SW480 (cell line): ENCODE data around the gene SELENON.

Source experiments
- DNase-seq: peaks from one replicate; pipeline ENCODE4 v3.0.0-alpha.2; 2016; ENCODE audit warnings: low spot score

Gene SELENON

GRCh38 chr1:25810341-25811299 is 10.6 kb downstream of the SELENON start:
- peak; percentile 35 for DNase-seq

- no peak for DNase-seq
These were observed 11.5 kb downstream of the SELENON start for GRCh38 chr1:25811384-25812082.

- no peak for DNase-seq
These were observed 13.2 kb downstream of the SELENON start for GRCh38 chr1:25813071-25813733.

GRCh38 chr1:25813734-25814471 is 13.9 kb downstream of the SELENON start:
- DNase-seq, result no peak

- no peak for DNase-seq
These were observed 14.6 kb downstream of the SELENON start for GRCh38 chr1:25814549-25815087.

GRCh38 chr1:25815208-25816111 is 15.5 kb downstream of the SELENON start:
- no peak for DNase-seq

- no peak for DNase-seq
These were observed 16.2 kb downstream of the SELENON start for GRCh38 chr1:25816112-25816718.

GRCh38 chr1:25817840-25818501 is 18.0 kb downstream of the SELENON start:
- no peak for DNase-seq

GRCh38 chr1:25818569-25818968 is 18.6 kb downstream of the SELENON start:
- DNase-seq, result no peak

GRCh38 chr1:25819491-25820246 is 19.7 kb downstream of the SELENON start, which contains the start of gene MTFR1L:
TSS of gene MTFR1L (plus strand) at chr1:25819954. CDS start at chr1:25823105, 3,151 bp downstream.
- peak; percentile 82 for DNase-seq

GRCh38 chr1:25820247-25821111 is 20.5 kb downstream of the SELENON start:
- DNase-seq, result peak; percentile 58

GRCh38 chr1:25821112-25821476 is 21.1 kb downstream of the SELENON start:
- DNase-seq, result no peak

- DNase-seq, result no peak
These were observed 21.7 kb downstream of the SELENON start for GRCh38 chr1:25821630-25822091.

GRCh38 chr1:25825605-25826004 is 25.6 kb downstream of the SELENON start:
- DNase-seq, result no peak

- DNase-seq, result no peak
These were observed 26.6 kb downstream of the SELENON start for GRCh38 chr1:25826571-25826970.

GRCh38 chr1:25828491-25828890 is 28.5 kb downstream of the SELENON start:
- no peak for DNase-seq

- no peak for DNase-seq
These were observed 29.1 kb downstream of the SELENON start for GRCh38 chr1:25829046-25829445.
